ENCODE measurements around the gene SFTA2. TPM values are rescaled to one million over a fixed set of nuclear protein-coding genes. Genes with fewer than 3 reads are reported as not detected.

The SFTA2 gene
- total and polyA plus RNA-seq, 10 of the 15 experiments (the other 5 are each of a cell fraction or from before 2014, with no cell fraction given): 0.15 to 0.92 (median 0.33) TPM; not detected in 4

DNA sequence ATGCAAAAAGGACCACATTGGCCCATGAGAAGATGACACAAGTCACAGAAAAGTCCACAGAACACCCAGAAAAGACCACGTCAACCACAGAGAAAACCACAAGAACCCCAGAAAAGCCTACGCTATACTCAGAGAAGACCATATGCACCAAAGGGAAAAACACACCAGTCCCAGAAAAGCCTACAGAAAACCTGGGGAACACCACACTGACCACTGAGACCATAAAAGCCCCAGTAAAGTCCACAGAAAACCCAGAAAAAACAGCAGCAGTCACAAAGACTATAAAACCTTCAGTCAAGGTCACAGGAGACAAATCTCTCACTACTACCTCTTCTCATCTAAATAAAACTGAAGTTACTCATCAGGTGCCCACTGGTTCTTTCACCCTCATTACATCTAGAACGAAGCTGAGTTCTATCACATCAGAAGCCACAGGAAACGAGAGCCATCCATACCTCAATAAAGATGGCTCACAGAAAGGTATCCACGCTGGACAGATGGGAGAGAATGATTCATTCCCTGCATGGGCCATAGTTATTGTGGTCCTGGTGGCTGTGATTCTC lies 20.0 kb upstream of the SFTA2 start (continued):
- TF ChIP-seq CHD4 (IDR thresholded peaks at IDR 0.05): no peak
- TF ChIP-seq TBL1XR1 (IDR thresholded peaks at IDR 0.05; ENCODE audit: low read depth, low read length): no peak
- no peak for TF ChIP-seq MYB (IDR thresholded peaks at IDR 0.05; ENCODE audit: borderline replicate concordance, low read depth, low read length)
- no peak for TF ChIP-seq BCL11A (IDR thresholded peaks at IDR 0.05; ENCODE audit: low read depth, low read length)
- TF ChIP-seq NR2C1 (IDR thresholded peaks at IDR 0.05): no peak
- TF ChIP-seq IRF4 (IDR thresholded peaks at IDR 0.05; ENCODE audit: low read depth, low read length): no peak
- no peak for TF ChIP-seq IKZF1 (conservative IDR thresholded peaks at IDR 0.05)
- no peak for TF ChIP-seq ZNF384 (IDR thresholded peaks at IDR 0.05; ENCODE audit: borderline replicate concordance, low read depth, low read length)
- no peak for TF ChIP-seq SP1 (IDR thresholded peaks at IDR 0.05; ENCODE audit: low read depth, low read length)
- peak in 1 of 2 experiments; percentile 47; a peak in 1 of 4 replicates for TF ChIP-seq IKZF2 (IDR thresholded peaks at IDR 0.05)
- TF ChIP-seq YBX1 (IDR thresholded peaks at IDR 0.05): no peak
- TF ChIP-seq PAX5 (IDR thresholded peaks at IDR 0.05; ENCODE audit: borderline replicate concordance, low read depth, low read length): no peak
- TF ChIP-seq, protein P1, sequence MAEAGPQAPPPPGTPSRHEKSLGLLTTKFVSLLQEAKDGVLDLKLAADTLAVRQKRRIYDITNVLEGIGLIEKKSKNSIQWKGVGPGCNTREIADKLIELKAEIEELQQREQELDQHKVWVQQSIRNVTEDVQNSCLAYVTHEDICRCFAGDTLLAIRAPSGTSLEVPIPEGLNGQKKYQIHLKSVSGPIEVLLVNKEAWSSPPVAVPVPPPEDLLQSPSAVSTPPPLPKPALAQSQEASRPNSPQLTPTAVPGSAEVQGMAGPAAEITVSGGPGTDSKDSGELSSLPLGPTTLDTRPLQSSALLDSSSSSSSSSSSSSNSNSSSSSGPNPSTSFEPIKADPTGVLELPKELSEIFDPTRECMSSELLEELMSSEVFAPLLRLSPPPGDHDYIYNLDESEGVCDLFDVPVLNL (IDR thresholded peaks at IDR 0.05; ENCODE audit: low read depth, low read length): no peak
- no peak for TF ChIP-seq LARP7 (IDR thresholded peaks at IDR 0.05)
- no peak for TF ChIP-seq FOS (IDR thresholded peaks at IDR 0.05; ENCODE audit: borderline replicate concordance, extremely low read depth, insufficient read length)
- TF ChIP-seq MXI1 (IDR thresholded peaks at IDR 0.05; ENCODE audit: low read depth, low read length): no peak
- TF ChIP-seq POLR2AphosphoS2 (IDR thresholded peaks at IDR 0.05; ENCODE audit: low read depth, low read length): no peak
- no peak for TF ChIP-seq JUND (IDR thresholded peaks at IDR 0.05; ENCODE audit: low read depth, low read length)
- 0 out of 2 replicates have a peak, but pooled peaks have one; percentile 23 for TF ChIP-seq PML (IDR thresholded peaks at IDR 0.05; ENCODE audit: low read length)
- TF ChIP-seq ZZZ3 (IDR thresholded peaks at IDR 0.05; ENCODE audit: control insufficient read depth, insufficient read length, low read depth): no peak
- no peak for TF ChIP-seq TCF12 (IDR thresholded peaks at IDR 0.05; ENCODE audit: low read depth, low read length)
- TF ChIP-seq WRNIP1 (IDR thresholded peaks at IDR 0.05; ENCODE audit: borderline replicate concordance, low read depth, low read length): no peak
- TF ChIP-seq EP300 (IDR thresholded peaks at IDR 0.05; ENCODE audit: borderline replicate concordance in 1 of 2, control insufficient read depth in 1 of 2, low read depth in 2 of 2, low read length in 2 of 2): no peak
- no peak for TF ChIP-seq SRF (IDR thresholded peaks at IDR 0.05; ENCODE audit: low read depth in 2 of 2, low read length in 2 of 2)
- TF ChIP-seq, protein P2, sequence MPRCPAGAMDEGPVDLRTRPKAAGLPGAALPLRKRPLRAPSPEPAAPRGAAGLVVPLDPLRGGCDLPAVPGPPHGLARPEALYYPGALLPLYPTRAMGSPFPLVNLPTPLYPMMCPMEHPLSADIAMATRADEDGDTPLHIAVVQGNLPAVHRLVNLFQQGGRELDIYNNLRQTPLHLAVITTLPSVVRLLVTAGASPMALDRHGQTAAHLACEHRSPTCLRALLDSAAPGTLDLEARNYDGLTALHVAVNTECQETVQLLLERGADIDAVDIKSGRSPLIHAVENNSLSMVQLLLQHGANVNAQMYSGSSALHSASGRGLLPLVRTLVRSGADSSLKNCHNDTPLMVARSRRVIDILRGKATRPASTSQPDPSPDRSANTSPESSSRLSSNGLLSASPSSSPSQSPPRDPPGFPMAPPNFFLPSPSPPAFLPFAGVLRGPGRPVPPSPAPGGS (IDR thresholded peaks at IDR 0.05; ENCODE audit: borderline replicate concordance, insufficient read depth, low read depth, low read length, poor library complexity, severe bottlenecking): peak; percentile 12
- TF ChIP-seq RUNX3 (IDR thresholded peaks at IDR 0.05; ENCODE audit: low read length): peak; percentile 99
- TF ChIP-seq BHLHE40 (IDR thresholded peaks at IDR 0.05; ENCODE audit: borderline replicate concordance in 1 of 2, low read depth in 2 of 2, low read length in 1 of 2): no peak
